ENCODE results near the gene GPR153. TPM values are rescaled to one million over a fixed set of nuclear protein-coding genes. Genes with fewer than 3 reads are reported as not detected.
A peak's percentile ranks its signal among the peaks of the same experiment; 100 is the strongest.

Gene GPR153
- total and polyA plus RNA-seq, 2 of the 13 experiments (the other 11 are each of a cell fraction or from before 2014, with no cell fraction given) = 0.22 to 0.31 TPM

GRCh38 chr1:6245086-6245868, 15.6 kb downstream of the GPR153 start (continued):
- TF ChIP-seq PAXIP1 (CRISPR knock-in tag; conservative IDR thresholded peaks at IDR 0.05) (0 out of 2 replicates have a peak, but pooled peaks have one; percentile 23), ZNF609 (CRISPR knock-in tag; IDR thresholded peaks at IDR 0.05; ENCODE audit: borderline replicate concordance) (peak; percentile 59; the same call in 1 of the 2 replicates), HDAC2 (CRISPR knock-in tag; IDR thresholded peaks at IDR 0.05) (peak; percentile 88), FOXO1 (CRISPR knock-in tag; IDR thresholded peaks at IDR 0.05) (peak; percentile 95), RFX1 (IDR thresholded peaks at IDR 0.05) (no peak), ZSCAN5A (CRISPR knock-in tag; IDR thresholded peaks at IDR 0.05; ENCODE audit: borderline replicate concordance) (peak; percentile 93; the same call in 1 of the 2 replicates), ZNF746 (CRISPR knock-in tag; IDR thresholded peaks at IDR 0.05) (peak; percentile 89), ZZZ3 (CRISPR knock-in tag; IDR thresholded peaks at IDR 0.05; ENCODE audit: borderline replicate concordance) (peak; percentile 91), TBL1XR1 (IDR thresholded peaks at IDR 0.05; ENCODE audit: borderline replicate concordance, low read length, partially characterized antibody) (no peak), ZGPAT (CRISPR knock-in tag; IDR thresholded peaks at IDR 0.05) (peak; percentile 94; the same call in 1 of the 2 replicates), ZBTB4 (CRISPR knock-in tag; IDR thresholded peaks at IDR 0.05; ENCODE audit: borderline replicate concordance) (no peak)

Data from HepG2 (cell line).